ENCODE measurements around the gene STAU1. TPM values are rescaled to one million over a fixed set of nuclear protein-coding genes. Genes with fewer than 3 reads are reported as not detected.

STAU1 gene
- total and polyA plus RNA-seq, 2 of the 13 experiments (the other 11 are each of a cell fraction or from before 2014, with no cell fraction given) = 119 to 133 TPM

- TF ChIP-seq, protein P1, sequence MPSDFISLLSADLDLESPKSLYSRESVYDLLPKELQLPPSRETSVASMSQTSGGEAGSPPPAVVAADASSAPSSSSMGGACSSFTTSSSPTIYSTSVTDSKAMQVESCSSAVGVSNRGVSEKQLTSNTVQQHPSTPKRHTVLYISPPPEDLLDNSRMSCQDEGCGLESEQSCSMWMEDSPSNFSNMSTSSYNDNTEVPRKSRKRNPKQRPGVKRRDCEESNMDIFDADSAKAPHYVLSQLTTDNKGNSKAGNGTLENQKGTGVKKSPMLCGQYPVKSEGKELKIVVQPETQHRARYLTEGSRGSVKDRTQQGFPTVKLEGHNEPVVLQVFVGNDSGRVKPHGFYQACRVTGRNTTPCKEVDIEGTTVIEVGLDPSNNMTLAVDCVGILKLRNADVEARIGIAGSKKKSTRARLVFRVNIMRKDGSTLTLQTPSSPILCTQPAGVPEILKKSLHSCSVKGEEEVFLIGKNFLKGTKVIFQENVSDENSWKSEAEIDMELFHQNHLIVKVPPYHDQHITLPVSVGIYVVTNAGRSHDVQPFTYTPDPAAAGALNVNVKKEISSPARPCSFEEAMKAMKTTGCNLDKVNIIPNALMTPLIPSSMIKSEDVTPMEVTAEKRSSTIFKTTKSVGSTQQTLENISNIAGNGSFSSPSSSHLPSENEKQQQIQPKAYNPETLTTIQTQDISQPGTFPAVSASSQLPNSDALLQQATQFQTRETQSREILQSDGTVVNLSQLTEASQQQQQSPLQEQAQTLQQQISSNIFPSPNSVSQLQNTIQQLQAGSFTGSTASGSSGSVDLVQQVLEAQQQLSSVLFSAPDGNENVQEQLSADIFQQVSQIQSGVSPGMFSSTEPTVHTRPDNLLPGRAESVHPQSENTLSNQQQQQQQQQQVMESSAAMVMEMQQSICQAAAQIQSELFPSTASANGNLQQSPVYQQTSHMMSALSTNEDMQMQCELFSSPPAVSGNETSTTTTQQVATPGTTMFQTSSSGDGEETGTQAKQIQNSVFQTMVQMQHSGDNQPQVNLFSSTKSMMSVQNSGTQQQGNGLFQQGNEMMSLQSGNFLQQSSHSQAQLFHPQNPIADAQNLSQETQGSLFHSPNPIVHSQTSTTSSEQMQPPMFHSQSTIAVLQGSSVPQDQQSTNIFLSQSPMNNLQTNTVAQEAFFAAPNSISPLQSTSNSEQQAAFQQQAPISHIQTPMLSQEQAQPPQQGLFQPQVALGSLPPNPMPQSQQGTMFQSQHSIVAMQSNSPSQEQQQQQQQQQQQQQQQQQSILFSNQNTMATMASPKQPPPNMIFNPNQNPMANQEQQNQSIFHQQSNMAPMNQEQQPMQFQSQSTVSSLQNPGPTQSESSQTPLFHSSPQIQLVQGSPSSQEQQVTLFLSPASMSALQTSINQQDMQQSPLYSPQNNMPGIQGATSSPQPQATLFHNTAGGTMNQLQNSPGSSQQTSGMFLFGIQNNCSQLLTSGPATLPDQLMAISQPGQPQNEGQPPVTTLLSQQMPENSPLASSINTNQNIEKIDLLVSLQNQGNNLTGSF (CRISPR knock-in tag; IDR thresholded peaks at IDR 0.05) = 0 out of 2 replicates have a peak, but pooled peaks have one; percentile 27
- TF ChIP-seq ZNF782 (CRISPR knock-in tag; IDR thresholded peaks at IDR 0.05; ENCODE audit: borderline replicate concordance) (no peak), ARID4A (CRISPR knock-in tag; IDR thresholded peaks at IDR 0.05; ENCODE audit: borderline replicate concordance) (peak; percentile 91), SKI (IDR thresholded peaks at IDR 0.05; ENCODE audit: partially characterized antibody) (no peak), ZNF124 (CRISPR knock-in tag; IDR thresholded peaks at IDR 0.05) (peak; percentile 94; the same call in 1 of the 2 replicates), NFKB2 (CRISPR knock-in tag; IDR thresholded peaks at IDR 0.05; ENCODE audit: borderline replicate concordance) (peak; percentile 89; the same call in 1 of the 2 replicates), ZBTB46 (CRISPR knock-in tag; IDR thresholded peaks at IDR 0.05; ENCODE audit: borderline replicate concordance) (no peak), PRPF4 (IDR thresholded peaks at IDR 0.05; ENCODE audit: low read depth, low read length, poor library complexity, severe bottlenecking) (no peak), ZNF552 (CRISPR knock-in tag; IDR thresholded peaks at IDR 0.05; ENCODE audit: borderline replicate concordance) (no peak; the same call in 1 of the 2 replicates), ZNF230 (CRISPR knock-in tag; IDR thresholded peaks at IDR 0.05) (0 out of 2 replicates have a peak, but pooled peaks have one; percentile 43), HNF1B (CRISPR knock-in tag; IDR thresholded peaks at IDR 0.05) (peak; percentile 81)
Measured at GRCh38 chr20:49187851-49188641, at the start of gene STAU1 (continued).
